AG04449 (cell line): ENCODE data around the gene EPN3.

Source experiments
- CTCF ChIA-PET: fragments of 350-600 bp; formaldehyde crosslinking; extraction: SDS; loops from one replicate; lab custom pipeline; 2021; ENCODE audit warnings: antibody characterized with exemption; lab: Yijun Ruan, JAX
- POLR2A ChIA-PET: fragments of 400-600, 350-600 bp; formaldehyde crosslinking; extraction: SDS; loops from one replicate; lab custom pipeline; 2020; ENCODE audit warnings: antibody characterized with exemption, inconsistent platforms; lab: Yijun Ruan, JAX
- DNase-seq: peaks from one replicate; pipeline ENCODE4 v3.0.0-alpha.2; 2010; ENCODE audit warnings: low read depth, low spot score
- H3K4me3 ChIP-seq: 2 replicates; pipeline ENCODE4 v1.5.1; 2011; ENCODE audit warnings: low read depth, mild to moderate bottlenecking, control low read depth, low read length
- CTCF ChIP-seq: IDR thresholded peaks from one replicate; pipeline ENCODE4 v1.5.1; 2011; ENCODE audit warnings: mild to moderate bottlenecking, moderate library complexity, low read length, control low read depth, inconsistent platforms; ENCODE audit not compliant: insufficient read depth; ENCODE audit errors: missing control alignments

The EPN3 gene

GRCh38 chr17:50537721-50538548 lies 5.4 kb downstream of the EPN3 start:
- CTCF ChIA-PET: interaction anchor here (1.1 to 1.6 kb wide), 2 partner anchors 11 to 56 kb away, joined by 4 read pairs; no protein-coding TSS in a partner anchor

GRCh38 chr17:50538549-50539410 lies 6.2 kb downstream of the EPN3 start:
- H3K4me3 ChIP-seq: no peak overlapping the region
- ChIA-PET CTCF (interaction anchor here (0.6 to 5.6 kb wide), 5 partner anchors 12 to 303 kb away, joined by 3 to 27 read pairs (median 4); no protein-coding TSS in a partner anchor), POLR2A (interaction anchor here (0.6 kb wide), 1 partner anchor 283 kb away, joined by 3 read pairs; no protein-coding TSS in a partner anchor)

More at GRCh38 chr17:50537721-50538548, 5.4 kb downstream of the EPN3 start:
- no peak overlapping the region for H3K4me3 ChIP-seq
- DNase-seq: no peak
- no peak for TF ChIP-seq CTCF
- POLR2A ChIA-PET: interaction anchor here (0.6 kb wide), 1 partner anchor 284 kb away, joined by 3 read pairs; no protein-coding TSS in a partner anchor

GRCh38 chr17:50539762-50540559 lies 7.4 kb downstream of the EPN3 start:
- DNase-seq: no peak
- CTCF ChIA-PET: interaction anchor here (0.6 to 5.6 kb wide), 6 partner anchors 8 to 302 kb away, joined by 3 to 33 read pairs (median 8); no protein-coding TSS in a partner anchor
- TF ChIP-seq CTCF: no peak
- H3K4me3 ChIP-seq: no peak overlapping the region
- POLR2A ChIA-PET: no interaction called here

More at GRCh38 chr17:50538549-50539410, 6.2 kb downstream of the EPN3 start:
- no peak for TF ChIP-seq CTCF
- no peak for DNase-seq

GRCh38 chr17:50540560-50541401 lies 8.2 kb downstream of the EPN3 start:
- no peak for DNase-seq
- ChIA-PET POLR2A (interaction anchor here (2.6 kb wide), 1 partner anchor 98 kb away, joined by 6 read pairs; no protein-coding TSS in a partner anchor), CTCF (interaction anchor here (0.7 to 5.6 kb wide), 13 partner anchors 9 to 305 kb away, joined by 3 to 40 read pairs (median 9); partner anchors contain the start of genes RSAD1 and WFIKKN2)
- no peak for TF ChIP-seq CTCF
- peak overlapping the region; percentile 67; the same call in 1 of the 2 replicates for H3K4me3 ChIP-seq

- POLR2A ChIA-PET: interaction anchor here (0.6 to 2.6 kb wide), 4 partner anchors 9 to 97 kb away, joined by 3 to 6 read pairs (median 4); partner anchors contain the start of genes EPN3 and RSAD1
- peak overlapping the region; percentile 67 for H3K4me3 ChIP-seq
- CTCF ChIA-PET: interaction anchor here (0.7 to 5.6 kb wide), 16 partner anchors 10 to 304 kb away, joined by 3 to 40 read pairs (median 5); partner anchors contain the start of genes RSAD1 and WFIKKN2
- DNase-seq: no peak
- no peak for TF ChIP-seq CTCF
Measured at GRCh38 chr17:50541402-50541715, 8.8 kb downstream of the EPN3 start.
